GM21360 (cell line): Measurements from ENCODE around the gene GSTA5.
A peak's percentile ranks its signal among the peaks of the same experiment; 100 is the strongest.
"Not testable (repeated sequence)": the region's sequence is repeated elsewhere in the genome, so short reads cannot be mapped to it uniquely, and the experiment has no call there.

ENCODE experiments used
- ATAC-seq: cut with Tn5 transposase; IDR thresholded peaks from one replicate; pipeline ENCODE4 v1.9.1; 2021; ENCODE audit warnings: mild to moderate bottlenecking, moderate library complexity; ENCODE audit not compliant: unreplicated experiment

Gene GSTA5

DNA sequence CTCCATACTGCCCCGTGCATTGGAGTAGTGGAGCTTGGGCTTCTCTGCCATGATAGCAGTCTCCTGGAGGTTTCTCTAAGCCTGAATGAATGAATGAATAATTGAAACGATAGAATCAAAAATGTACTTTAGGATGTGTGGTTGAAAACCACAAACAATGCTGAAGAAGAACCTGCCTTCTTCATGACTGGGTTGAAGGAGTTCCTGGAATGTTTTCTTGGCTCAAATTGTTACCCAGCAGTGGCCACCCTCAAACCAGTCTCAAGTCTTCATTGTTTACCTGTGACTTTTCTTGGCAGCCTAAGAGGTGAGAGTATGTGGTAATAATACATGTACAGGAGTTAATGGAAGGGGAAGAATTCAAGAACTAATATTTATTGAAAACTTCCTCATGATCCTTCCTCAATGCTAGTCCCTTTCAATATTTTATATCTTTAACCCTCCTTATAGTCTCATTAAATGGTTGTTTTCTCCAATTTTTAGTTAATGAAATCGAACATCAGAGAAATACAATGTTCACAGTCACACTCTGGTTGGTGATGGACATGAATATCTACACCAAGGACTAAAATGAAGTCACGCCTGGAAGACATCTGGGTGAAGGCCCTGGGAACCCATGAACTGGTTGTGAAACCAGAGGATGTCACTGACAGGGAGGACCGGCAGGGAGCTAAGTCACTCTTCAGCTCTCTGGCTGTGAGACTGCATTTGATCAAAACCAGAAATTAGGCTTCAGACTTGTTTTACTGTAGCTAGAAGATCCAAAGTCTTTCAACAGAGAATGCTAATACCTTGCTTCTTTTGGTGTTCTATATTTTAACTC lies at the start of gene GSTA5:
Gene GSTA5, minus strand, starts transcription at position 51 of the 823 bp plus-strand sequence.
- no peak for ATAC-seq

GRCh38 chr6:52890018-52890417 lies 49.4 kb upstream of the GSTA5 start:
- ATAC-seq: no peak

DNA sequence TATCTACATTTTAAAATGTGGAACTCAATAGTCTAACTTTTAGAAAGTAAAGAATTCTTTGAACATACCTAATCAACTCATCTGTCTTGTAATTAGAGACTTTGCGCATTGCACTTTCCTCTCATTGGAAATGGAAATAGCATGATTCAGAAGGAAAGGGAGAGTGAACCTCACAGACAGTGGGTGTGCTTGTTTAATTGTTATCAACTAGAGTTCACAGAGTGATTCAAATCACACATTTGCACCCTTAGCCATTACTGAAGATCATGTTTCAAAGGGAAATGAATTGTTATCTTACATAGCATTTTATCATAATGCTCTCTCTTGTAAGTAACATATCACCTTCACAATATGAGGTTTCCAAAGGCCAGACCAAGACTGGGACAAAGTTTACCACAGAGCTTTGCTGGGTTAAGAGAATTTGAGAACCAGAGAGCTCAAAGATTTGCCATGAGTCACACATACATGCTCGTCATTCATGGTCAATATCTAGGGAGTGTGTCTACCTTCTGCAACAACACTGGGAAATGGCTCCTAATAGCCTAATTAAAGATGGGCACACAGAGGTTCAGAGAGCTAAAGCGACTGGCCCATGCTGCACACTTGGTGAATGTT lies 47.4 kb upstream of the GSTA5 start:
- ATAC-seq: no peak

DNA sequence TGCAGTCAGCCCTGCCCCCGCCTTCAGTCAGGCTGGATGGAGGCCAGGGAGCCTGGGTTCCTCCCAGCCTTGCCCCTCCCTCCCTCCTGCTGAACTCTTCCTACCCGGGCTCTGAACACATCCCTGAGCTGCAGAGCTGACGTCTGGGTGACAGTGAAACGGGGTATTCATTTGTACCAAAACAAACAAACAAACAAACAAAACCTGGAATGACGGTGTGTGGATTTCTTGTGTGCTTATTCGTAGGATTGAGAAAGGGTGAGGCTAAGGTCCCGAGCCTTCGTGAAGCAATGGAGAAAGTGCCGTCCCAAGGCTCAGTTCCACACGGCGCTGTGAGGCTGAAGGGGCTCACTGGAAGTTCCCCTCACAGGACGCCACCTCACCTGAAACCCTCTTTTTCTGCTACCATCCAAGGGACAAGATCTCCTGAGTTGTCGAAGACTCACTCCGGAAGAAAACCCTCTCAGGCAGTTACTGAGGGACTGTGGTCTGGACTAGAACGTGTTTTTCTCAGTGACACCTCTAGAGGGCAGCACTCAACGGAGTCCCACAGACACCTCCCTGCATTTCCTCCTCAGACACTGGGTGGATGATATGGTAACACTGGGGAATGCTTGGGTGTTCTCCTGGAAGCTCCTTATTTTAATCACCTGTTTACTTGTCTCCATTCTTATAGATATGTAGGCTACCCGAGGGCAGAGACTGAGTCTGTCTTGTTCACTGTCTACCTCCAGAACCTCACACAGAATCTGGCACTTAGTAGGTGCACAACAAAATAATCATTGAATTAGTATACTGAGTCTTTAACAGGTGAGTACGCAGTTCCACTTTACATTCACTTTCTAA lies 41.6 kb upstream of the GSTA5 start:
- peak; percentile 89 for ATAC-seq

GRCh38 chr6:52881662-52881995 lies 41.0 kb upstream of the GSTA5 start:
- no peak for ATAC-seq

DNA sequence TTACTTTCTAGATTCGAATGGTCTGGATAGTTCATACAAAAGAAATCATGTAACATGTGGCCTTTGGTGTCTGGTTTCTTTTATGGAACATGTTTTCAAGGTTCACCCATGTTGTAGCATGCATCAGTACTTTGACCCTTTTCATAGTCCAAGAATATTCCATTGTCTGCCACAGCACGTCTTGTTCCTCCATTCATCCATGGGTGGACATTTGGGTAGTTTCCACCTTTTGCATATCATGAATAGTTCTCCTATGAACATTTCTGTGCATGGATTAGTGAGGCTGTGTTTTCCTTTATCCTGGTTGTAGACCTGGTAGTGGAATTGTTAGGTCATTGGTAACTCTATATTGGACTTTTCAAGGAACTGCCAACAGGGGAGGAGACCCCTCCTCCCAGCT lies 37.2 kb upstream of the GSTA5 start:
- ATAC-seq: no peak

DNA sequence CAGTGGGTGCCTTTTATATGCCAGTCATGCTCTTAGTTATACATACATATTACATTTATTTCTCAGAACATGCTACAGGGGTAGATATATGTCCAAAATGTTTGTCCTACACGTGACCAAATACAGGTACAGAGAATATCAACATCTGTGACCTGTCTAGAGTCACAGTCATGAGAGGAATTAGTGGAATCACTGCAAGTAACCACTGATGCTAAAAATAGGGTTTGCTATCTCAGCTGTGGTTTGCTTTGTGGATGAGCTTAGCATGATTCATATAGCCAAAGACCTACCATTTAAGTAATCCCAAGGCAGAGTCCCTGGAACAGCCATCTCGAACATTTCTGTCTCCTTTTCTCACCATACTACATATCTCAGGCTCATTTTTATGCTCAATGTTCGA lies 36.6 kb upstream of the GSTA5 start:
- ATAC-seq: no peak

GRCh38 chr6:52876056-52876787 lies 35.6 kb upstream of the GSTA5 start:
- no peak for ATAC-seq

GRCh38 chr6:52872031-52872430 lies 31.4 kb upstream of the GSTA5 start:
- no peak for ATAC-seq

DNA sequence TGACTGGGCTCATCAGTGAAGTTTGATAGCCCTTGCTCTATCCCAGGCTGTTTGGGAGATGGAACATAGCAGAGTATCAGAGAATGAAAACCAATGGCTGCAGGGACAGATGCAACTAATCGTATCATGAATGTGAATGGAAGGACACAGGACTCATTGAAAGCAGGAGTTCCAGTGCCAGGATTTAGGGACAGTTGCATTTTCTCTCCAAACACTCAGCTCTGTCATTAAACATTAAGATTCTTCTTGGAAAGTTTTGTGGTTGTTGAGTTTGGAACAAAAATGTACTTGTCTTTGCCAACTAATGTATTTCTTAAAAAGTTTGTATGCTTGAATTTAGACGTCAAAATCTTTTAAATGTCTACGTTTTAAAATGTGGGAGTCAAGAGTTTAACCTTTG lies 31.0 kb upstream of the GSTA5 start:
- no peak for ATAC-seq

GRCh38 chr6:52870335-52871091 lies 29.9 kb upstream of the GSTA5 start:
- ATAC-seq: not testable (repeated sequence)

DNA sequence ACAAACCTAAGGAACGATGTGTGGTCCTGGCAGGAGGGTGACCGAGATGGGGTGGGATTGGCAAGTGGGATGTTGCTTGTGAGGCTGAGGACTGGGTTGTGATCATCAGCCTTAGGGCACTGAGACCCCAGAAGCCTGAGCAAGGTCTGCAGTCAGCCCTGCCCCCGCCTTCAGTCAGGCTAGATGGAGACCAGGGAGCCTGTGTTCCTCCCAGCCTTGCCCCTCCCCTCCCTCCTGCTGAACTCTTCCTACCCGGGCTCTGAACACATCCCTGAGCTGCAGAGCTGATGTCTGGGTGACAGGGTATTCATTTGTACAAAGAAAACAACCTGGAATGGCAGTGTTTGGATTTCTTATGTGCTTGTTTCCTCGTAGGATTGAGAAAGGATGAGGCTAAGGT lies 28.3 kb upstream of the GSTA5 start:
- not testable (repeated sequence) for ATAC-seq

GRCh38 chr6:52868240-52868639 lies 27.6 kb upstream of the GSTA5 start:
- no peak for ATAC-seq

GRCh38 chr6:52861151-52861550 lies 20.5 kb upstream of the GSTA5 start:
- ATAC-seq: not testable (repeated sequence)

- no peak for ATAC-seq
Observed at GRCh38 chr6:52858416-52858815, 17.8 kb upstream of the GSTA5 start.

DNA sequence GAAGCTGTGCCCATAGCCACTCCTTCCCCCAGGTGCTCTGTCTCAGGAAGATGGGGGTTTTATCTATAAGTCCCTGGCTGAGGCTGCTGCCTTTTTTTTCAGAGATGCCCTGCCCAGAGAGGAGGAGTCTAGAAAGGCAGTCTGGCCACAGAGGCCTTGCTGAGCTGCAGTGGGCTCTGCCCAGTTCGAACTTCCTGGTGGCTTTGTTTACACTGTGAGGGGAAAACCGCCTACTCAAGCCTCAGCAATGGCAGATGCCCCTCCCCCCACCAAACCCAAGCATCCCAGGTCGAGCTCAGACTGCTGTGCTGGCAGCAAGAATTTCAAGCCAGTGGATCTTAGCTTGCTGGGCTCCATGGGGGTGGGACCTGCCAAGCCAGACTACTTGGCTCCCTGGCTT lies 15.5 kb upstream of the GSTA5 start:
- ATAC-seq: not testable (repeated sequence)

GRCh38 chr6:52849137-52849536 lies 8.5 kb upstream of the GSTA5 start:
- ATAC-seq: no peak

GRCh38 chr6:52846002-52846401 lies 5.4 kb upstream of the GSTA5 start:
- ATAC-seq: no peak

- no peak for ATAC-seq
Observed at GRCh38 chr6:52843605-52844004, 3.0 kb upstream of the GSTA5 start.
